K562 (cell line): ENCODE results near the gene ASAH2B. TPM values are rescaled to one million over a fixed set of nuclear protein-coding genes. Genes with fewer than 3 reads are reported as not detected.

ENCODE experiments used
- ATAC-seq: fragments of 200-7000 bp; cut with Tn5 transposase; 3 replicates; pipeline ENCODE4 v1.9.1; 2020; ENCODE audit warnings: moderate library complexity
- BruUV-seq: library from RNA; stranded (reverse); fragments of 400-500 nt; replicated peaks from 2 replicates; lab custom pipeline; 2021; lab: Mats Ljungman, UMichigan
- CTCF ChIA-PET: fragments of 300-600 bp; formaldehyde crosslinking; extraction: SDS; loops from one replicate; lab custom pipeline; 2021; ENCODE audit warnings: low intra/inter-chr PET ratio; lab: Yijun Ruan, JAX
- POLR2A ChIA-PET: fragments of 300-600, 350-650 bp; sonication (Branson Sonifier 250); formaldehyde crosslinking; extraction: SDS; loops from one replicate; lab custom pipeline; 2021; ENCODE audit warnings: antibody characterized with exemption, inconsistent platforms; lab: Yijun Ruan, JAX
- DNase-seq, 4 experiments: peaks; one replicate each; pipeline versions ENCODE4 v3.0.0 to v3.0.0-alpha.2; 2011 to 2018; ENCODE audit warnings: low spot score in 3 of 4, mixed read lengths in 3 of 4; ENCODE audit errors: extremely low read depth in 1 of 4
- FAIRE-seq: peaks from 2 replicates; lab custom pipeline; 2011; peaks lifted over from hg19 to GRCh38; lab: Jason Lieb, UNC
- H2AFZ ChIP-seq: 2 replicates; pipeline ENCODE4 v1.6.0; 2011; ENCODE audit warnings: low read depth, low read length, control low read depth, inconsistent platforms
- H3K27ac ChIP-seq: fragments of 200-600 bp; 3 replicates; pipeline ENCODE4 v1.8.0; 2011; ENCODE audit warnings: low read depth, mild to moderate bottlenecking, control low read depth, inconsistent platforms, low read length, moderate library complexity, mixed read lengths; ENCODE audit errors: extremely low read depth
- H3K27me3 ChIP-seq, 2 experiments: fragments of 300-600 bp in 1 of 2; 2 replicates in 1 of 2; 3 replicates in 1 of 2; pipeline versions ENCODE4 v1.6.0 to v1.8.0; 2011; ENCODE audit warnings: inconsistent platforms in 2 of 2, low read length in 2 of 2, mild to moderate bottlenecking in 1 of 2, mixed read lengths in 1 of 2, moderate library complexity in 1 of 2; ENCODE audit not compliant: control insufficient read depth in 2 of 2, insufficient read depth in 2 of 2
- H3K36me3 ChIP-seq: fragments of 300-600 bp; 3 replicates; pipeline ENCODE4 v1.8.0; 2011; ENCODE audit warnings: mild to moderate bottlenecking, low read length, inconsistent platforms; ENCODE audit not compliant: control insufficient read depth, insufficient read depth
- H3K4me1 ChIP-seq, 2 experiments: fragments of 200-600 bp in 1 of 2; replicated peaks in 1 of 2; 2 replicates in 1 of 2; 3 replicates in 1 of 2; pipeline versions ENCODE4 v1.5.1 to v1.8.0; 2011; ENCODE audit warnings: inconsistent platforms in 2 of 2, low read length in 2 of 2, mild to moderate bottlenecking in 1 of 2, mixed read lengths in 1 of 2, moderate library complexity in 1 of 2; ENCODE audit not compliant: control insufficient read depth in 2 of 2, insufficient read depth in 2 of 2
- H3K4me2 ChIP-seq: 2 replicates; pipeline ENCODE4 v1.6.1; 2011; ENCODE audit warnings: low read length, control low read depth, inconsistent platforms, mixed read lengths; ENCODE audit not compliant: insufficient read depth
- H3K4me3 ChIP-seq: fragments of 200-600 bp; sonication (generic), shearing (Covaris generic); 2 replicates; pipeline ENCODE4 v1.5.1; 2016; ENCODE audit warnings: control low read depth, inconsistent platforms
- H3K79me2 ChIP-seq: fragments of 200-600 bp; 3 replicates; pipeline ENCODE4 v1.8.0; 2011; ENCODE audit warnings: low read length, inconsistent platforms; ENCODE audit not compliant: control insufficient read depth, insufficient read depth
- H3K9ac ChIP-seq, 2 experiments: 2 replicates each; pipeline versions ENCODE4 v1.6.0 to v1.6.1; 2011; ENCODE audit warnings: low read depth in 2 of 2, low read length in 2 of 2, control low read depth in 1 of 2, inconsistent platforms in 1 of 2, mild to moderate bottlenecking in 1 of 2, mixed read lengths in 1 of 2; ENCODE audit not compliant: insufficient read depth in 1 of 2
- H3K9me1 ChIP-seq: one replicate; pipeline ENCODE4 v1.6.0; 2011; ENCODE audit warnings: inconsistent platforms, mild to moderate bottlenecking, low read length, moderate library complexity; ENCODE audit not compliant: control insufficient read depth, insufficient read depth
- H3K9me3 ChIP-seq: replicated peaks from 2 replicates; pipeline ENCODE4 v1.5.1; 2011; ENCODE audit warnings: low read depth, low read length, inconsistent platforms; ENCODE audit not compliant: control insufficient read depth, insufficient read depth
- H4K20me1 ChIP-seq: replicated peaks from 2 replicates; pipeline ENCODE4 v1.6.1; 2011; ENCODE audit warnings: low read length, inconsistent platforms, mixed read lengths; ENCODE audit not compliant: control insufficient read depth, insufficient read depth
- CHD4 ChIP-seq: fragments of 200-600 bp; sonication (generic); IDR thresholded peaks from 3 replicates; pipeline ENCODE4 v1.6.1; 2012; ENCODE audit warnings: low read depth, mild to moderate bottlenecking, mixed read lengths, low read length, inconsistent platforms; ENCODE audit not compliant: insufficient read depth, insufficient replicate concordance, poor library complexity, severe bottlenecking
- XRCC4 ChIP-seq: IDR thresholded peaks from one replicate; pipeline ENCODE4 v1.6.1; 2011; ENCODE audit not compliant: insufficient read depth, insufficient read length; ENCODE audit errors: extremely low read depth
- WGBS: fragments of 100-300 bp; shearing (Covaris generic); methylation state at CpG from one replicate; pipeline ENCODE4 v1.1.6; 2016; ENCODE audit warnings: low coverage, mixed read lengths; ENCODE audit not compliant: insufficient coverage; ENCODE audit errors: missing lambda C conversion rate; 5-methylcytosine and 5-hydroxymethylcytosine counted together
- in situ Hi-C: fragments of 300-500 bp; cut with MboI; formaldehyde crosslinking; loops from 4 replicates; pipeline ENCODE4 v1.15.0; 2018; ENCODE audit warnings: inconsistent platforms, mixed read lengths
- intact Hi-C: fragments of 100-400 bp; cut with micrococcal nuclease; formaldehyde crosslinking; loops from 2 replicates; pipeline ENCODE4 v1.14.2; 2022
- polyA plus RNA-seq, 8 experiments: library from polyadenylated mRNA; depleted of rRNA in 4 of 8; stranded (reverse) in 5 of 8; unstranded in 3 of 8; fragments of >200 nt; fragmentation: Nextera tagmentation in 2 of 8; fragmentation: Illumina TruSeq in 1 of 8; extraction: Ambion mirVana in 2 of 8; extraction: Trizol in 1 of 8; gene quantifications; 2 replicates each; pipeline versions ENCODE4 v1.2.1 to v1.2.3, GENCODE V29; 2011 to 2014; ENCODE audit warnings: inconsistent platforms in 1 of 8, missing spikeins in 1 of 8
- total RNA-seq, 7 experiments: library from RNA; depleted of rRNA in 6 of 7; stranded (reverse); fragments of >200 nt in 6 of 7; fragmentation: Illumina TruSeq in 2 of 7; extraction: Trizol in 2 of 7; gene quantifications; 2 replicates each; pipeline versions ENCODE4 v1.2.1 to v1.2.3, GENCODE V29; 2011 to 2021; ENCODE audit warnings: low replicate concordance in 1 of 7
- TF ChIP-seq, protein P1 (sequence below): IDR thresholded peaks from 2 replicates; pipeline ENCODE4 v1.6.1; 2016; ENCODE audit warnings: missing genetic modification characterization, missing compliant biosample characterization
- TF ChIP-seq, protein P2 (sequence below): fragments of 250-450 bp; sonication (Bioruptor Pico); IDR thresholded peaks from 2 replicates; pipeline ENCODE4 v1.4.0; 2020; ENCODE audit warnings: borderline replicate concordance
- TF ChIP-seq, protein P3 (sequence below), 3 experiments: fragments of 200-800 bp in 1 of 3; sonication (Bioruptor generic) in 1 of 3; sonication (generic) in 1 of 3; formaldehyde crosslinking in 1 of 3; IDR thresholded peaks; 2 replicates each; pipeline versions ENCODE4 v1.6.1 to v1.8.0; 2016 to 2022; ENCODE audit warnings: mild to moderate bottlenecking in 2 of 3, missing compliant biosample characterization in 2 of 3, missing genetic modification characterization in 2 of 3, missing genetic modification reagents in 1 of 3
- TF ChIP-seq, protein P4 (sequence below): fragments of 450-650 bp; conservative IDR thresholded peaks from 2 replicates; pipeline ENCODE4 v1.6.1; 2016; ENCODE audit warnings: missing genetic modification characterization, low read depth, mild to moderate bottlenecking, control low read depth, missing compliant biosample characterization

ASAH2B gene
- total and polyA plus RNA-seq, 9 of the 15 experiments (the other 6 are each of a cell fraction or from before 2014, with no cell fraction given), result 5.0 to 18.3 (median 14.4) TPM

DNA sequence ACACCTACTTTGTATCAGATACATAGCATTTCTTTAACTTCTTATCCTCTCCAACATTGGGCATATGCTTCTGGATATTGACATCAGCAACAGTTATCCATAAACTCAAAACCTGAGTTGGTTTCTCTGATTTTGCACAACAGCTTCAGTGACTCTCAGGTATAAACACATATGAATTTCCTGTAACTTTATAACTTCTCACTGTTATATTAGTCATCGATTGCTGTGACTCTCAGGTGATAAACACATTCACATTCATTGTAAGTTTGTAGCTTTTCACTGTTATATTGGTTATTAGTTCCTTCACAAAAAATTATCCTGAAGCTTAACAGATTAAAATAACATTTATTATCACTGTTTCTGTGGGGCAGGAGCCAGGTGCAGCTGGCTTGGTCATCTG, 57.0 kb downstream of the ASAH2B start:
- no peak overlapping the region for H3K9ac ChIP-seq
- DNase-seq (no peak), ATAC-seq (no peak), FAIRE-seq (no peak)
- WGBS, result 0% methylated on average over 1 of the region's 1 CpG
- no peak overlapping the region for H3K4me3 ChIP-seq
- in situ Hi-C loops, result no loop called here
- H4K20me1 ChIP-seq, result no peaks in the 10 kb centered on the region
- H2AFZ ChIP-seq, result no peak overlapping the region
- H3K4me2 ChIP-seq, result no peak overlapping the region
- ChIA-PET CTCF (no interaction called here), POLR2A (no interaction called here)
- no peaks in the 10 kb centered on the region for H3K4me1 ChIP-seq
- H3K36me3 ChIP-seq, result no peaks in the 10 kb centered on the region
- intact Hi-C loops, result loop anchor here (10.0 kb wide), 1 partner anchor 1418 kb away; no protein-coding TSS in a partner anchor
- TF ChIP-seq, protein P1, sequence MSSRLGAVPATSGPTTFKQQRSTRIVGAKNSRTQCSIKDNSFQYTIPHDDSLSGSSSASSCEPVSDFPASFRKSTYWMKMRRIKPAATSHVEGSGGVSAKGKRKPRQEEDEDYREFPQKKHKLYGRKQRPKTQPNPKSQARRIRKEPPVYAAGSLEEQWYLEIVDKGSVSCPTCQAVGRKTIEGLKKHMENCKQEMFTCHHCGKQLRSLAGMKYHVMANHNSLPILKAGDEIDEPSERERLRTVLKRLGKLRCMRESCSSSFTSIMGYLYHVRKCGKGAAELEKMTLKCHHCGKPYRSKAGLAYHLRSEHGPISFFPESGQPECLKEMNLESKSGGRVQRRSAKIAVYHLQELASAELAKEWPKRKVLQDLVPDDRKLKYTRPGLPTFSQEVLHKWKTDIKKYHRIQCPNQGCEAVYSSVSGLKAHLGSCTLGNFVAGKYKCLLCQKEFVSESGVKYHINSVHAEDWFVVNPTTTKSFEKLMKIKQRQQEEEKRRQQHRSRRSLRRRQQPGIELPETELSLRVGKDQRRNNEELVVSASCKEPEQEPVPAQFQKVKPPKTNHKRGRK (tag), result 0 out of 2 replicates have a peak, but pooled peaks have one; percentile 0
- no peak for TF ChIP-seq CHD4
- TF ChIP-seq, protein P2, sequence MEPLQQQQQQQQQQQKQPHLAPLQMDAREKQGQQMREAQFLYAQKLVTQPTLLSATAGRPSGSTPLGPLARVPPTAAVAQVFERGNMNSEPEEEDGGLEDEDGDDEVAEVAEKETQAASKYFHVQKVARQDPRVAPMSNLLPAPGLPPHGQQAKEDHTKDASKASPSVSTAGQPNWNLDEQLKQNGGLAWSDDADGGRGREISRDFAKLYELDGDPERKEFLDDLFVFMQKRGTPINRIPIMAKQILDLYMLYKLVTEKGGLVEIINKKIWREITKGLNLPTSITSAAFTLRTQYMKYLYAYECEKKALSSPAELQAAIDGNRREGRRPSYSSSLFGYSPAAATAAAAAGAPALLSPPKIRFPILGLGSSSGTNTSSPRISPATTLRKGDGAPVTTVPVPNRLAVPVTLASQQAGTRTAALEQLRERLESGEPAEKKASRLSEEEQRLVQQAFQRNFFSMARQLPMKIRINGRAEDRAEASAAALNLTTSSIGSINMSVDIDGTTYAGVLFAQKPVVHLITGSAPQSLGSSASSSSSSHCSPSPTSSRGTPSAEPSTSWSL (CRISPR knock-in tag), result no peak
- TF ChIP-seq, protein P3, sequence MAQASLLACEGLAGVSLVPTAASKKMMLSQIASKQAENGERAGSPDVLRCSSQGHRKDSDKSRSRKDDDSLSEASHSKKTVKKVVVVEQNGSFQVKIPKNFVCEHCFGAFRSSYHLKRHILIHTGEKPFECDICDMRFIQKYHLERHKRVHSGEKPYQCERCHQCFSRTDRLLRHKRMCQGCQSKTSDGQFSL (CRISPR knock-in tag; IDR thresholded peaks at IDR 0.05), result no peak
- TF ChIP-seq, protein P3 (tag; IDR thresholded peaks at IDR 0.05), result no peak
- no peak for TF ChIP-seq XRCC4
- TF ChIP-seq, protein P4, sequence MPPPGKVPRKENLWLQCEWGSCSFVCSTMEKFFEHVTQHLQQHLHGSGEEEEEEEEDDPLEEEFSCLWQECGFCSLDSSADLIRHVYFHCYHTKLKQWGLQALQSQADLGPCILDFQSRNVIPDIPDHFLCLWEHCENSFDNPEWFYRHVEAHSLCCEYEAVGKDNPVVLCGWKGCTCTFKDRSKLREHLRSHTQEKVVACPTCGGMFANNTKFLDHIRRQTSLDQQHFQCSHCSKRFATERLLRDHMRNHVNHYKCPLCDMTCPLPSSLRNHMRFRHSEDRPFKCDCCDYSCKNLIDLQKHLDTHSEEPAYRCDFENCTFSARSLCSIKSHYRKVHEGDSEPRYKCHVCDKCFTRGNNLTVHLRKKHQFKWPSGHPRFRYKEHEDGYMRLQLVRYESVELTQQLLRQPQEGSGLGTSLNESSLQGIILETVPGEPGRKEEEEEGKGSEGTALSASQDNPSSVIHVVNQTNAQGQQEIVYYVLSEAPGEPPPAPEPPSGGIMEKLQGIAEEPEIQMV (tag), result no peak
- no peak overlapping the region for H3K27ac ChIP-seq
- no peaks in the 10 kb centered on the region for H3K9me1 ChIP-seq
- H3K79me2 ChIP-seq, result no peaks in the 10 kb centered on the region
- no TSS peak for BruUV-seq
- no peaks in the 10 kb centered on the region for H3K9me3 ChIP-seq
- H3K27me3 ChIP-seq, result no peaks in the 10 kb centered on the region
